ENCODE data around the gene SHISA7.
"Not testable (repeated sequence)": the region's sequence is repeated elsewhere in the genome, so short reads cannot be mapped to it uniquely, and the experiment has no call there.

Gene SHISA7

GRCh38 chr19:55443824-55444480 is 852 bp upstream of the SHISA7 start:
- no peak for DNase-seq

GRCh38 chr19:55442372-55442961 is 633 bp downstream of the SHISA7 start:
- no peak for DNase-seq

- DNase-seq: no peak
Observed at GRCh38 chr19:55441692-55442321, 1.3 kb downstream of the SHISA7 start.

GRCh38 chr19:55441319-55441691 is 1.8 kb downstream of the SHISA7 start:
- DNase-seq: no peak

GRCh38 chr19:55440411-55441105 is 2.5 kb downstream of the SHISA7 start:
- DNase-seq: no peak

- no peak for DNase-seq
Observed at GRCh38 chr19:55439052-55439451, 4.0 kb downstream of the SHISA7 start.

GRCh38 chr19:55437410-55437809 is 5.7 kb downstream of the SHISA7 start:
- peak; percentile 47 for DNase-seq

GRCh38 chr19:55436847-55437246 is 6.3 kb downstream of the SHISA7 start:
- DNase-seq: no peak

- no peak for DNase-seq
Observed at GRCh38 chr19:55435020-55435419, 8.1 kb downstream of the SHISA7 start.

GRCh38 chr19:55434356-55434919 is 8.7 kb downstream of the SHISA7 start:
- DNase-seq: no peak

- no peak for DNase-seq
Observed at GRCh38 chr19:55433292-55433691, 9.8 kb downstream of the SHISA7 start.

GRCh38 chr19:55432241-55432959 is 10.7 kb downstream of the SHISA7 start:
- no peak for DNase-seq

- no peak for DNase-seq
Observed at GRCh38 chr19:55431183-55431582, 11.9 kb downstream of the SHISA7 start.

- no peak for DNase-seq
Observed at GRCh38 chr19:55426042-55426441, 17.1 kb downstream of the SHISA7 start.

- DNase-seq: no peak
Observed at GRCh38 chr19:55424518-55424917, 18.6 kb downstream of the SHISA7 start.

GRCh38 chr19:55423225-55424005 is 19.7 kb downstream of the SHISA7 start:
- no peak for DNase-seq

- not testable (repeated sequence) for DNase-seq
Observed at GRCh38 chr19:55421281-55421680, 21.8 kb downstream of the SHISA7 start.

GRCh38 chr19:55419624-55420236 is 23.4 kb downstream of the SHISA7 start:
- no peak for DNase-seq

GRCh38 chr19:55419103-55419502 is 24.0 kb downstream of the SHISA7 start:
- DNase-seq: no peak

GRCh38 chr19:55418185-55418584 is 24.9 kb downstream of the SHISA7 start:
- DNase-seq: peak; percentile 53

- DNase-seq: no peak
Observed at GRCh38 chr19:55410168-55410567, 32.9 kb downstream of the SHISA7 start.

GRCh38 chr19:55409179-55409578 is 33.9 kb downstream of the SHISA7 start:
- DNase-seq: not testable (repeated sequence)
